B cell (primary cell): ENCODE data around the gene LAPTM4A. TPM values are rescaled to one million over a fixed set of nuclear protein-coding genes. Genes with fewer than 3 reads are reported as not detected.

ENCODE experiments used
- ATAC-seq: fragments of 200-7000 bp; cut with Tn5 transposase; one replicate; pipeline ENCODE4 v1.10.0; 2021; ENCODE audit warnings: low read depth, mild to moderate bottlenecking, moderate number of reproducible peaks, moderate library complexity
- CTCF ChIA-PET: fragments of 350-600 bp; sonication (Branson Sonifier 250); formaldehyde crosslinking; loops from one replicate; lab custom pipeline; 2021; ENCODE audit warnings: antibody characterized with exemption, inconsistent platforms; lab: Charles Lee
- POLR2A ChIA-PET: fragments of 350-600 bp; sonication (Branson Sonifier 250); formaldehyde crosslinking; loops from one replicate; lab custom pipeline; 2021; ENCODE audit warnings: antibody characterized with exemption; lab: Charles Lee
- DNase-seq: peaks from one replicate; pipeline ENCODE4 v3.0.0; 2013
- H2AFZ ChIP-seq: 2 replicates; pipeline ENCODE4 v1.6.1; 2012; ENCODE audit warnings: mild to moderate bottlenecking, low read depth, low read length; ENCODE audit not compliant: insufficient read depth, poor library complexity, severe bottlenecking
- H3K27ac ChIP-seq, 2 donors: 1 replicate in 1 of 2; 2 replicates in 1 of 2; pipeline ENCODE4 v1.5.1; 2012 to 2013; ENCODE audit warnings: low read length in 2 of 2, mild to moderate bottlenecking in 2 of 2, moderate library complexity in 1 of 2
- H3K27me3 ChIP-seq, 4 experiments: fragments of 200-600 bp in 1 of 4; sonication (generic) in 1 of 4; replicated peaks in 1 of 4; 1 replicate in 2 of 4; 2 replicates in 2 of 4; pipeline versions ENCODE4 v1.6.1 to v1.7.0; 2013 to 2016; ENCODE audit warnings: low read length in 3 of 4, mild to moderate bottlenecking in 2 of 4, mixed read lengths in 1 of 4, moderate library complexity in 1 of 4; ENCODE audit not compliant: insufficient read depth in 4 of 4, control insufficient read depth in 3 of 4; ENCODE audit errors: control extremely low read depth in 1 of 4
- H3K36me3 ChIP-seq, 2 experiments: replicated peaks in 1 of 2; 1 replicate in 1 of 2; 2 replicates in 1 of 2; pipeline versions ENCODE4 v1.6.1 to v1.7.1; 2013; ENCODE audit warnings: low read length in 1 of 2; ENCODE audit not compliant: insufficient read depth in 2 of 2, control insufficient read depth in 1 of 2; ENCODE audit errors: control extremely low read depth in 1 of 2, extremely low read depth in 1 of 2
- H3K4me1 ChIP-seq, 2 donors: fragments of 200-600 bp in 1 of 2; sonication (generic) in 1 of 2; 1 replicate in 1 of 2; 2 replicates in 1 of 2; pipeline versions ENCODE4 v1.5.1 to v1.6.1; 2013 to 2017; ENCODE audit warnings: low read length in 2 of 2; ENCODE audit not compliant: control insufficient read depth in 2 of 2, insufficient read depth in 2 of 2
- H3K4me2 ChIP-seq: replicated peaks from 2 replicates; pipeline ENCODE3; 2012; ENCODE audit warnings: mild to moderate bottlenecking, low read depth, low read length; ENCODE audit not compliant: poor library complexity, severe bottlenecking
- H3K4me3 ChIP-seq, 5 experiments: fragments of 200-600 bp in 1 of 5; sonication (generic) in 1 of 5; 1 replicate in 3 of 5; 2 replicates in 2 of 5; pipeline versions ENCODE4 v1.5.1 to v1.7.0; 2011 to 2016; ENCODE audit warnings: low read length in 4 of 5, mild to moderate bottlenecking in 4 of 5, low read depth in 2 of 5, control low read depth in 1 of 5, moderate library complexity in 1 of 5; ENCODE audit not compliant: insufficient read depth in 1 of 5; ENCODE audit errors: control extremely low read depth in 1 of 5, extremely low read depth in 1 of 5
- H3K79me2 ChIP-seq: fragments of 200-600 bp; sonication (generic); one replicate; pipeline ENCODE4 v1.6.0; 2016; ENCODE audit warnings: low read length; ENCODE audit not compliant: control insufficient read depth, insufficient read depth
- H3K9ac ChIP-seq: fragments of 200-600 bp; sonication (generic); 2 replicates; pipeline ENCODE4 v1.6.1; 2017; ENCODE audit warnings: mild to moderate bottlenecking, low read length, moderate library complexity
- H3K9me3 ChIP-seq, 3 donors: one replicate each; pipeline versions ENCODE4 v1.6.1 to v1.7.1; 2013; ENCODE audit warnings: low read length in 2 of 3; ENCODE audit not compliant: control insufficient read depth in 2 of 3, insufficient read depth in 1 of 3; ENCODE audit errors: control extremely low read depth in 1 of 3
- H4K20me1 ChIP-seq: 2 replicates; pipeline ENCODE4 v1.6.0; 2012; ENCODE audit warnings: mild to moderate bottlenecking, low read length; ENCODE audit not compliant: insufficient read depth, control insufficient read depth, poor library complexity, severe bottlenecking
- H3K27ac Mint-ChIP-seq: one replicate; pipeline ENCODE4 v1.8.0; 2021; ENCODE audit warnings: mixed read lengths
- H3K27me3 Mint-ChIP-seq: one replicate; pipeline ENCODE4 v1.8.0; 2021; ENCODE audit warnings: mixed read lengths
- H3K4me1 Mint-ChIP-seq: one replicate; pipeline ENCODE4 v1.8.0; 2021; ENCODE audit warnings: mixed read lengths
- H3K4me3 Mint-ChIP-seq: one replicate; pipeline ENCODE4 v1.8.0; 2021; ENCODE audit warnings: mixed read lengths
- H3K9me3 Mint-ChIP-seq: one replicate; pipeline ENCODE4 v1.8.0; 2022; ENCODE audit warnings: mixed read lengths; ENCODE audit not compliant: insufficient read depth
- EZH2 ChIP-seq: IDR thresholded peaks from 2 replicates; pipeline ENCODE4 v1.6.1; 2012; ENCODE audit warnings: borderline replicate concordance, low read depth, mild to moderate bottlenecking, moderate library complexity, low read length; ENCODE audit not compliant: insufficient read depth, poor library complexity, severe bottlenecking
- WGBS: methylation state at CpG from one replicate; pipeline ENCODE4 v1.1.5; 2013; ENCODE audit warnings: missing lambda C conversion rate; ENCODE audit not compliant: insufficient coverage; 5-methylcytosine and 5-hydroxymethylcytosine counted together
- intact Hi-C: fragments of 100-400 bp; cut with micrococcal nuclease; formaldehyde crosslinking; loops from one replicate; pipeline ENCODE4 v1.10.0; 2022
- polyA plus RNA-seq: library from polyadenylated mRNA; depleted of rRNA; stranded (reverse); fragments of >200 nt; gene quantifications from 2 replicates; pipeline ENCODE4 v1.2.3, GENCODE V29; 2012
- total RNA-seq, 2 donors: library from RNA; stranded (reverse); fragments of 120-200 nt in 1 of 2; gene quantifications; 1 replicate in 1 of 2; 2 replicates in 1 of 2; pipeline versions ENCODE4 v1.2.3 to v1.2.4, GENCODE V29; 2013 to 2022
- TF ChIP-seq, protein P1 (sequence below): fragments of 200-600 bp; IDR thresholded peaks from one replicate; pipeline ENCODE4 v1.8.0; 2022; ENCODE audit warnings: antibody characterized with exemption, mild to moderate bottlenecking

The LAPTM4A gene
- total and polyA plus RNA-seq, 2 donors (not counting 1 experiment from before 2014, with no cell fraction given): 45.9 to 74.4 TPM

GRCh38 chr2:20092226-20092900, 40.9 kb upstream of the LAPTM4A start:
- ChIA-PET POLR2A (no interaction called here), CTCF (interaction anchor here (0.9 to 3.9 kb wide), 2 partner anchors 14 to 78 kb away, joined by 3 to 66 read pairs; no protein-coding TSS in a partner anchor)
- intact Hi-C loops: no loop called here

More at GRCh38 chr2:20092226-20092900, 40.9 kb upstream of the LAPTM4A start:
- Histone ChIP-seq H3K27me3 (no peaks in the 10 kb centered on the region), H3K9ac (no peak overlapping the region), H4K20me1 (no peaks in the 10 kb centered on the region), H2AFZ (no peak overlapping the region), H3K36me3 (no peaks in the 10 kb centered on the region), H3K27ac (no peak overlapping the region), H3K4me2 (no peak overlapping the region), H3K79me2 (no peaks in the 10 kb centered on the region), H3K4me3 (no peak overlapping the region), H3K9me3 (no peaks in the 10 kb centered on the region), H3K4me1 (no peaks in the 10 kb centered on the region)
- 89% methylated on average over 11 of the region's 15 CpGs for WGBS
- no peaks in the 10 kb centered on the region for H3K9me3 Mint-ChIP-seq
- H3K27me3 Mint-ChIP-seq: peaks cover 33% of the 10 kb centered on the region
- H3K27ac Mint-ChIP-seq: no peak overlapping the region
- TF ChIP-seq, protein P1, sequence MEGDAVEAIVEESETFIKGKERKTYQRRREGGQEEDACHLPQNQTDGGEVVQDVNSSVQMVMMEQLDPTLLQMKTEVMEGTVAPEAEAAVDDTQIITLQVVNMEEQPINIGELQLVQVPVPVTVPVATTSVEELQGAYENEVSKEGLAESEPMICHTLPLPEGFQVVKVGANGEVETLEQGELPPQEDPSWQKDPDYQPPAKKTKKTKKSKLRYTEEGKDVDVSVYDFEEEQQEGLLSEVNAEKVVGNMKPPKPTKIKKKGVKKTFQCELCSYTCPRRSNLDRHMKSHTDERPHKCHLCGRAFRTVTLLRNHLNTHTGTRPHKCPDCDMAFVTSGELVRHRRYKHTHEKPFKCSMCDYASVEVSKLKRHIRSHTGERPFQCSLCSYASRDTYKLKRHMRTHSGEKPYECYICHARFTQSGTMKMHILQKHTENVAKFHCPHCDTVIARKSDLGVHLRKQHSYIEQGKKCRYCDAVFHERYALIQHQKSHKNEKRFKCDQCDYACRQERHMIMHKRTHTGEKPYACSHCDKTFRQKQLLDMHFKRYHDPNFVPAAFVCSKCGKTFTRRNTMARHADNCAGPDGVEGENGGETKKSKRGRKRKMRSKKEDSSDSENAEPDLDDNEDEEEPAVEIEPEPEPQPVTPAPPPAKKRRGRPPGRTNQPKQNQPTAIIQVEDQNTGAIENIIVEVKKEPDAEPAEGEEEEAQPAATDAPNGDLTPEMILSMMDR: no peak
- TF ChIP-seq EZH2: no peak
- DNase-seq (no peak), ATAC-seq (no peak)
- H3K4me3 Mint-ChIP-seq: no peak overlapping the region
- H3K4me1 Mint-ChIP-seq: no peaks in the 10 kb centered on the region
